Keratinocyte (primary cell): ENCODE data around the gene CCSAP. TPM values are rescaled to one million over a fixed set of nuclear protein-coding genes. Genes with fewer than 3 reads are reported as not detected.

Source experiments
- DNase-seq: peaks from one replicate; pipeline ENCODE4 v3.0.0-alpha.2; 2011; ENCODE audit warnings: low read depth, missing footprints, low spot score
- FAIRE-seq: peaks from 2 replicates; lab custom pipeline; 2011; peaks lifted over from hg19 to GRCh38; lab: Jason Lieb, UNC
- H2AFZ ChIP-seq: 2 replicates; pipeline ENCODE4 v1.6.0; 2012; ENCODE audit warnings: low read length, control low read depth, inconsistent platforms; ENCODE audit not compliant: control insufficient read depth
- H3K27ac ChIP-seq: 2 replicates; pipeline ENCODE4 v1.5.1; 2011; ENCODE audit warnings: low read length; ENCODE audit not compliant: control insufficient read depth, insufficient read depth
- H3K27me3 ChIP-seq: 3 replicates; pipeline ENCODE4 v1.6.0; 2011; ENCODE audit warnings: low read length; ENCODE audit not compliant: control insufficient read depth, insufficient read depth; ENCODE audit errors: extremely low read depth
- H3K36me3 ChIP-seq, 2 experiments: 2 replicates in 1 of 2; 3 replicates in 1 of 2; pipeline ENCODE4 v1.5.1; 2011; ENCODE audit warnings: low read length in 2 of 2, mild to moderate bottlenecking in 1 of 2; ENCODE audit not compliant: control insufficient read depth in 2 of 2, insufficient read depth in 2 of 2; ENCODE audit errors: extremely low read depth in 1 of 2
- H3K4me1 ChIP-seq: 3 replicates; pipeline ENCODE4 v1.5.1; 2011; ENCODE audit warnings: low read length; ENCODE audit not compliant: control insufficient read depth, insufficient read depth; ENCODE audit errors: extremely low read depth
- H3K4me2 ChIP-seq: 3 replicates; pipeline ENCODE4 v1.6.0; 2011; ENCODE audit warnings: low read depth, low read length; ENCODE audit not compliant: control insufficient read depth, insufficient read depth; ENCODE audit errors: extremely low read depth
- H3K4me3 ChIP-seq, 3 experiments: fragments of 200-600 bp in 1 of 3; sonication (generic) in 1 of 3; 2 replicates in 2 of 3; 3 replicates in 1 of 3; pipeline ENCODE4 v1.5.1; 2011 to 2016; ENCODE audit warnings: low read length in 3 of 3, mild to moderate bottlenecking in 3 of 3, control low read depth in 2 of 3, inconsistent platforms in 1 of 3, low read depth in 1 of 3, mixed read lengths in 1 of 3, mixed run types in 1 of 3, moderate library complexity in 1 of 3; ENCODE audit not compliant: control insufficient read depth in 2 of 3, insufficient read depth in 2 of 3; ENCODE audit errors: extremely low read depth in 1 of 3
- H3K79me2 ChIP-seq: 2 replicates; pipeline ENCODE4 v1.6.0; 2012; ENCODE audit warnings: low read length; ENCODE audit not compliant: control insufficient read depth, insufficient read depth
- H3K9ac ChIP-seq: 3 replicates; pipeline ENCODE4 v1.6.0; 2011; ENCODE audit warnings: low read length; ENCODE audit not compliant: control insufficient read depth, insufficient read depth; ENCODE audit errors: extremely low read depth
- H3K9me1 ChIP-seq: 3 replicates; pipeline ENCODE4 v1.6.0; 2011; ENCODE audit warnings: low read length; ENCODE audit not compliant: control insufficient read depth, insufficient read depth; ENCODE audit errors: extremely low read depth
- H3K9me3 ChIP-seq: 2 replicates; pipeline ENCODE4 v1.5.1; 2012; ENCODE audit warnings: low read depth, low read length; ENCODE audit not compliant: control insufficient read depth
- H4K20me1 ChIP-seq: 3 replicates; pipeline ENCODE4 v1.6.0; 2011; ENCODE audit warnings: low read length; ENCODE audit not compliant: control insufficient read depth, insufficient read depth; ENCODE audit errors: extremely low read depth
- EZH2 ChIP-seq: IDR thresholded peaks from one replicate; pipeline ENCODE4 v1.6.1; 2012; ENCODE audit warnings: inconsistent platforms, mild to moderate bottlenecking, low read length, moderate library complexity
- dilution Hi-C: fragments of 300-500 bp; cut with MboI; formaldehyde crosslinking; loops from one replicate; pipeline ENCODE4 v1.7.0; 2020; ENCODE audit warnings: low sequenced_read_pairs; ENCODE audit not compliant: extremely low pct_ligation_motif_present
- polyA plus RNA-seq, 5 experiments: library from polyadenylated mRNA; depleted of rRNA in 3 of 5; stranded (reverse) in 3 of 5; stranded (forward) in 1 of 5; unstranded in 1 of 5; fragments of >200 nt; gene quantifications; 1 replicate in 1 of 5; 2 replicates in 3 of 5; 3 replicates in 1 of 5; pipeline versions ENCODE4 v1.2.1 to v1.2.3, GENCODE V29; 2011 to 2012; ENCODE audit warnings: missing spikeins in 2 of 5, low read depth in 1 of 5, low replicate concordance in 1 of 5
- TF ChIP-seq, protein P1 (sequence below), 3 experiments: IDR thresholded peaks in 1 of 3; conservative IDR thresholded peaks in 1 of 3; optimal IDR thresholded peaks in 1 of 3; 2 replicates in 2 of 3; 3 replicates in 1 of 3; pipeline versions ENCODE3 to v1.5.1; 2011; ENCODE audit warnings: low read length in 3 of 3, mild to moderate bottlenecking in 3 of 3, moderate library complexity in 2 of 3, control low read depth in 1 of 3, inconsistent platforms in 1 of 3; ENCODE audit not compliant: insufficient read depth in 2 of 3; ENCODE audit errors: extremely low read depth in 1 of 3

CCSAP gene
- polyA plus RNA-seq, 1 donor (not counting 4 experiments of a cell fraction or from before 2014, with no cell fraction given) = 6.5 TPM

- no peaks in the 10 kb centered on the region for H3K4me1 ChIP-seq
- dilution Hi-C loops = no loop called here
- H3K9ac ChIP-seq = no peak overlapping the region
- no peaks in the 10 kb centered on the region for H3K9me1 ChIP-seq
- H3K36me3 ChIP-seq = peaks cover 20 to 29% of the 10 kb centered on the region in 2 experiments
- no peaks in the 10 kb centered on the region for H3K79me2 ChIP-seq
- FAIRE-seq (no peak), DNase-seq (no peak)
- no peaks in the 10 kb centered on the region for H3K27me3 ChIP-seq
- H3K9me3 ChIP-seq = no peaks in the 10 kb centered on the region
- H3K4me3 ChIP-seq = no peak overlapping the region
- no peak overlapping the region for H3K27ac ChIP-seq
- H3K4me2 ChIP-seq = no peak overlapping the region
- no peaks in the 10 kb centered on the region for H4K20me1 ChIP-seq
- no peak overlapping the region for H2AFZ ChIP-seq
- TF ChIP-seq, protein P1, sequence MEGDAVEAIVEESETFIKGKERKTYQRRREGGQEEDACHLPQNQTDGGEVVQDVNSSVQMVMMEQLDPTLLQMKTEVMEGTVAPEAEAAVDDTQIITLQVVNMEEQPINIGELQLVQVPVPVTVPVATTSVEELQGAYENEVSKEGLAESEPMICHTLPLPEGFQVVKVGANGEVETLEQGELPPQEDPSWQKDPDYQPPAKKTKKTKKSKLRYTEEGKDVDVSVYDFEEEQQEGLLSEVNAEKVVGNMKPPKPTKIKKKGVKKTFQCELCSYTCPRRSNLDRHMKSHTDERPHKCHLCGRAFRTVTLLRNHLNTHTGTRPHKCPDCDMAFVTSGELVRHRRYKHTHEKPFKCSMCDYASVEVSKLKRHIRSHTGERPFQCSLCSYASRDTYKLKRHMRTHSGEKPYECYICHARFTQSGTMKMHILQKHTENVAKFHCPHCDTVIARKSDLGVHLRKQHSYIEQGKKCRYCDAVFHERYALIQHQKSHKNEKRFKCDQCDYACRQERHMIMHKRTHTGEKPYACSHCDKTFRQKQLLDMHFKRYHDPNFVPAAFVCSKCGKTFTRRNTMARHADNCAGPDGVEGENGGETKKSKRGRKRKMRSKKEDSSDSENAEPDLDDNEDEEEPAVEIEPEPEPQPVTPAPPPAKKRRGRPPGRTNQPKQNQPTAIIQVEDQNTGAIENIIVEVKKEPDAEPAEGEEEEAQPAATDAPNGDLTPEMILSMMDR (optimal IDR thresholded peaks at IDR 0.05 in 1 of 3, IDR thresholded peaks at IDR 0.05 in 1 of 3, conservative IDR thresholded peaks at IDR 0.05 in 1 of 3; ENCODE audit: extremely low read depth in 1 of 3, insufficient read depth in 2 of 3, low read length in 3 of 3) = no peak
- TF ChIP-seq EZH2 = no peak
Measured at GRCh38 chr1:229300099-229300757, 42.6 kb downstream of the CCSAP start.

DNA sequence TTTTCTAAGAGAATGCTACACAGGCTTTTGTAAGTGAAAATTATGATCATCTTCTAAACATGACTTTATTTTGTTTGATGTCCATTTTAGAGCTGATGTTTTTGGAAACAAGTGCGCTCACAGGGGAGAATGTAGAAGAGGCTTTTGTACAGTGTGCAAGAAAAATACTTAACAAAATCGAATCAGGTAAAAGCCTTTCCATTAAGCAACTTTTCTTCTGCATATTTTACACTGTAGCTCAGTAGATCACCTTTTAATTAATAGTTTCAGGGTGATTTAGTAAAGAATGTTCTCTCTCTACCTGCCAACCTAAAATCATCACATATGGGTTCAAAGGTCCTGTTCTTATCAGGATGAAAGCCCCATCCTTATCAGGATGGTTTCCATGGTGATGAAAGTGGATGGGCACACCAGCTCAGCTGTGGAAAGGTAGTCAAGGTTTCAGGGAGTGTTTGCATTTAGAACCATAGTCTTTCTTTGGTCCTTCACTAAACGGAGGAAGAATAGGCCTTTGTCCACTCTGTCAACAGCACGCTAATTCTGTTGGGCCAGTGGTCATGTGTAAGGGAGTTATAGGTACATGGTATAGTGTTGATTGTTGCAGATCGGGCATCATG is 43.9 kb downstream of the CCSAP start:
- H3K4me3 ChIP-seq = no peak overlapping the region
- H3K27me3 ChIP-seq = no peaks in the 10 kb centered on the region
- no peaks in the 10 kb centered on the region for H3K4me1 ChIP-seq
- TF ChIP-seq, protein P1 (optimal IDR thresholded peaks at IDR 0.05 in 1 of 3, IDR thresholded peaks at IDR 0.05 in 1 of 3, conservative IDR thresholded peaks at IDR 0.05 in 1 of 3; ENCODE audit: extremely low read depth in 1 of 3, insufficient read depth in 2 of 3, low read length in 3 of 3) = no peak
- TF ChIP-seq EZH2 = no peak
- H4K20me1 ChIP-seq = no peaks in the 10 kb centered on the region
- H3K36me3 ChIP-seq = peaks cover 20 to 25% of the 10 kb centered on the region in 2 experiments
- DNase-seq (no peak), FAIRE-seq (no peak)
- H3K27ac ChIP-seq = no peak overlapping the region
- H2AFZ ChIP-seq = no peak overlapping the region
- dilution Hi-C loops = no loop called here
- H3K9ac ChIP-seq = no peak overlapping the region
- H3K9me3 ChIP-seq = no peaks in the 10 kb centered on the region
- H3K79me2 ChIP-seq = no peaks in the 10 kb centered on the region
- H3K9me1 ChIP-seq = no peaks in the 10 kb centered on the region
- no peak overlapping the region for H3K4me2 ChIP-seq
